Measurements from ENCODE around the gene EIF2S2. TPM values are rescaled to one million over a fixed set of nuclear protein-coding genes. Genes with fewer than 3 reads are reported as not detected.

The EIF2S2 gene
- total RNA-seq, 1 donor from 2014 or later: 114 TPM

DNA sequence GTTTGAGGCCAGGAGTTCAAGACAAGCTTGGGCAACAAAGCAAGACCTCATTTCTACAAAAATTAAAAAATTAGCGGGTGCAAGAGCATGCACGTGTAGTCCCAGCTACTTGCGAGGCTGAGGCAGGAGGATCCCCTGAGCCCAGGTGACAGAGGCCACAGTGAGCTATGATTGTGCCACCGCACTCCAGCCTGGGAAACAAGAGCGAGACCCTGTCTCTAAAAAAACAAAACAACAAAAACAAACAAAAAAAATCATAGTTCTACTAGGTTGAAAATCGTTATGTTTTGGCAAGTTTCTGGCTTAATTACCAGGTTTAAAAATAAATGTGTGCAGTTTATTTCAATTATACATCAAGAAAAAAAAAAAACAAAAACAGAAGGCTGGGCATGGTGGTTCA, 2.6 kb downstream of the EIF2S2 start:
- H3K79me2 ChIP-seq (ENCODE audit: low read depth): peaks cover 75% of the 10 kb centered on the region
- peaks cover 2% of the 10 kb centered on the region for H3K27me3 Mint-ChIP-seq (ENCODE audit: insufficient read depth, low read depth)
- H3F3A ChIP-seq (ENCODE audit: low read depth): no peaks in the 10 kb centered on the region
- H3K4me3 Mint-ChIP-seq: peak overlapping the region; percentile 74
- no peak overlapping the region for H3K9ac ChIP-seq
- H3K9me3 ChIP-seq (ENCODE audit: low read depth): no peaks in the 10 kb centered on the region
- no peak overlapping the region for H2AFZ ChIP-seq (replicated peaks)
- peaks cover 31% of the 10 kb centered on the region for H3K4me1 Mint-ChIP-seq
- H3K27me3 ChIP-seq: no peaks in the 10 kb centered on the region
- H3K4me3 ChIP-seq: no peak overlapping the region
- H3K36me3 ChIP-seq: peaks cover 11% of the 10 kb centered on the region
- H3K4me2 ChIP-seq: peak overlapping the region; percentile 2
- H4K20me1 ChIP-seq (ENCODE audit: low read depth): peaks cover 65% of the 10 kb centered on the region
- H3K9me3 Mint-ChIP-seq: no peaks in the 10 kb centered on the region
- no peak overlapping the region for H3K27ac Mint-ChIP-seq
- no peak for TF ChIP-seq CTCF (IDR thresholded peaks at IDR 0.05)
- no peak for TF ChIP-seq EZH2phosphoT487 (IDR thresholded peaks at IDR 0.05)
- DNase-seq (ENCODE audit: low spot score): no peak
- no peak overlapping the region for H3K27ac ChIP-seq
- H3K36me3 Mint-ChIP-seq: peaks cover 24% of the 10 kb centered on the region
- H3K4me1 ChIP-seq: peaks cover 7% of the 10 kb centered on the region

DNA sequence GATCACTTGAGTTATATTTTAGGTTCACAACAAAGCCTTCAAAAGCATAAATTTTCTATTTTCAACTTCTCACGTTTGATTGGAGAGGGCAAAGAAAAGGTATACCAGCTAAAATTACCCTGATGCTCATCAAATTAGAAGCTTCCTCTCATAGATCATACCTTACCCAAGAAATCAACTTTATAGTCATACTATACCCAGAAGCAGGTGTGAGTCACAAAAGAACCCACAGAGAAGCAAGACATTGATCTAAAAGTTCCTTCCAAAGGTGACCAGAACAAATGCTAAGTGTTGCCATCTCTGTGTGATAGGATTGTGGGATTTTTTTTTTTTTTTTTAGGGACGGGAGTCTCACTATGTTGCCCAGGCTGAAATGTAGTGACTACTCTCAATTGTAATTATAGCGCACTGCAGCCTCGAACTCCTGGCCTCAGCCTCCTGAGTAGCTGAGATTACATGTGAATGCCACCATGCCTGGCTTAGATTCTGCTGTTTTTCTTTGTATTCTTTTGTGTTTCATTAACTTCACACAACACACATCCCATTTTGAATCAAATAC, 3.3 kb downstream of the EIF2S2 start:
- H3K27ac ChIP-seq: no peak overlapping the region
- H3K36me3 ChIP-seq: peaks cover 13% of the 10 kb centered on the region
- H3K9me3 ChIP-seq (ENCODE audit: low read depth): no peaks in the 10 kb centered on the region
- H3K9me3 Mint-ChIP-seq: no peaks in the 10 kb centered on the region
- no peak for DNase-seq (ENCODE audit: low spot score)
- H3K4me1 Mint-ChIP-seq: peaks cover 31% of the 10 kb centered on the region
- H3K4me3 ChIP-seq: no peak overlapping the region
- H3K27me3 Mint-ChIP-seq (ENCODE audit: insufficient read depth, low read depth): peaks cover 2% of the 10 kb centered on the region
- TF ChIP-seq CTCF (IDR thresholded peaks at IDR 0.05) (no peak), EZH2 (IDR thresholded peaks at IDR 0.05) (no peak), EZH2phosphoT487 (IDR thresholded peaks at IDR 0.05) (no peak)
- peaks cover 81% of the 10 kb centered on the region for H3K79me2 ChIP-seq (ENCODE audit: low read depth)
- H3K9ac ChIP-seq: no peak overlapping the region
- peaks cover 29% of the 10 kb centered on the region for H3K36me3 Mint-ChIP-seq
- H3K4me3 Mint-ChIP-seq: no peak overlapping the region
- H2AFZ ChIP-seq (replicated peaks): no peak overlapping the region
- H3K27me3 ChIP-seq: no peaks in the 10 kb centered on the region
- peaks cover 68% of the 10 kb centered on the region for H4K20me1 ChIP-seq (ENCODE audit: low read depth)
- H3K27ac Mint-ChIP-seq: no peak overlapping the region
- H3K4me2 ChIP-seq: peak overlapping the region; percentile 2
- no peaks in the 10 kb centered on the region for H3F3A ChIP-seq (ENCODE audit: low read depth)
- peaks cover 7% of the 10 kb centered on the region for H3K4me1 ChIP-seq

DNA sequence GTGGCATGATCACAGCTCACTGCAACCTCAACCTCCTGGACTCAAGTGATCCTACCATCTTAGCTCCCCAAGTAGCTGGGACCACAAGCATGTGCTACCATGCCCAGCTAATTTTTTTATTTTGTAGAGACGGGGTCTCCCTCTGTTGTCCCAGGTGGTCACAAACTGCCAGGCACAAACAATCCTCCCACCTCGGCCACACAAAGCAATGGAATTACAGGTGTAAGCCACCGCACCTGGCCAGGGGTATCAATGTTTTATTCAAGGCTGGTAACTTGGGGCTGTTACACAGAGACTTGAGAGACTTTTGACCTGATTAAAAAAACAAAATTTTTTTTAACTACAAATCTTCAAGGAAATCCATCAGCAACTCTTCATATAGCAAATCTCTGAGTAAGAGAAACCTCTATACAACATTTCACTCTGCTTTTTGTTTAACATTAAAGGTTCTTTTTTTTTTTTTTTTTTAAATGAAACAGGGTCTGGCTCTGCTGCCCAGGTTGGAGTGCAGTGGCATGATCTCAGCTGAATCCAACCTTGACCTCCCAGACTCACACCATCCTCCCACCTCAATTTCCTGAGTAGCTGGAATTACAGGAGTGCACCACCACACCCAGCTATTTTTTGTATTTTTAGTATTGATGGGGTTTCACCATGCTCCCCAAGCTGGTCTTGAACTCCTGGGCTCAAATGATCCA, 5.9 kb downstream of the EIF2S2 start:
- TF ChIP-seq EZH2 (IDR thresholded peaks at IDR 0.05) (no peak), CTCF (IDR thresholded peaks at IDR 0.05) (no peak), EZH2phosphoT487 (IDR thresholded peaks at IDR 0.05) (no peak)
- no peak overlapping the region for H3K4me2 ChIP-seq

More for the DNA sequence above, 5.9 kb downstream of the EIF2S2 start:
- Histone ChIP-seq H3K4me3 (no peak overlapping the region), H2AFZ (replicated peaks) (no peak overlapping the region), H3F3A (ENCODE audit: low read depth) (no peaks in the 10 kb centered on the region), H3K27me3 (no peaks in the 10 kb centered on the region), H3K9me3 (ENCODE audit: low read depth) (no peaks in the 10 kb centered on the region), H3K79me2 (ENCODE audit: low read depth) (peaks cover 96% of the 10 kb centered on the region), H3K36me3 (peaks cover 19% of the 10 kb centered on the region), H3K27ac (no peak overlapping the region), H3K9ac (no peak overlapping the region), H4K20me1 (ENCODE audit: low read depth) (peaks cover 72% of the 10 kb centered on the region), H3K4me1 (peaks cover 7% of the 10 kb centered on the region)
- H3K27ac Mint-ChIP-seq: no peak overlapping the region
- H3K4me3 Mint-ChIP-seq: no peak overlapping the region
- H3K27me3 Mint-ChIP-seq (ENCODE audit: insufficient read depth, low read depth): no peaks in the 10 kb centered on the region
- no peaks in the 10 kb centered on the region for H3K9me3 Mint-ChIP-seq
- DNase-seq (ENCODE audit: low spot score): no peak
- H3K36me3 Mint-ChIP-seq: peaks cover 47% of the 10 kb centered on the region
- H3K4me1 Mint-ChIP-seq: peaks cover 25% of the 10 kb centered on the region
